Hepatocyte (in vitro differentiated cells): ENCODE measurements around the gene LRRC27. TPM values are rescaled to one million over a fixed set of nuclear protein-coding genes. Genes with fewer than 3 reads are reported as not detected.
A peak's percentile ranks its signal among the peaks of the same experiment; 100 is the strongest.

ENCODE experiments used
- DNase-seq: peaks from one replicate; pipeline ENCODE4 v3.0.0-alpha.2; 2016; ENCODE audit warnings: low spot score
- H2AFZ ChIP-seq: fragments of 200-600 bp; sonication (generic); 2 replicates; pipeline ENCODE4 v1.6.0; 2016; ENCODE audit warnings: antibody characterized with exemption, mild to moderate bottlenecking
- H3K27ac ChIP-seq: fragments of 200-600 bp; sonication (generic); 2 replicates; pipeline ENCODE4 v1.5.1; 2016; ENCODE audit warnings: mild to moderate bottlenecking
- H3K27me3 ChIP-seq: fragments of 200-600 bp; sonication (generic); 2 replicates; pipeline ENCODE4 v1.6.1; 2016
- H3K36me3 ChIP-seq: fragments of 200-600 bp; sonication (generic); replicated peaks from 2 replicates; pipeline ENCODE4 v1.5.1; 2016; ENCODE audit warnings: low read depth; ENCODE audit not compliant: insufficient read depth
- H3K4me1 ChIP-seq: fragments of 200-600 bp; sonication (generic); 2 replicates; pipeline ENCODE4 v1.5.1; 2016; ENCODE audit warnings: mild to moderate bottlenecking, moderate library complexity; ENCODE audit not compliant: insufficient read depth
- H3K4me2 ChIP-seq: fragments of 200-600 bp; sonication (generic); 2 replicates; pipeline ENCODE4 v1.6.0; 2016
- H3K4me3 ChIP-seq: fragments of 200-600 bp; sonication (generic); 2 replicates; pipeline ENCODE4 v1.5.1; 2016; ENCODE audit warnings: mild to moderate bottlenecking
- H3K79me2 ChIP-seq: fragments of 200-600 bp; sonication (generic); 2 replicates; pipeline ENCODE4 v1.6.0; 2017; ENCODE audit warnings: mild to moderate bottlenecking
- H3K9me2 ChIP-seq: fragments of 200-600 bp; sonication (generic); replicated peaks from 2 replicates; pipeline ENCODE4 v1.6.0; 2017; ENCODE audit warnings: mild to moderate bottlenecking; ENCODE audit not compliant: insufficient read depth
- H3K9me3 ChIP-seq: fragments of 200-600 bp; sonication (generic); 2 replicates; pipeline ENCODE4 v1.5.1; 2016; ENCODE audit warnings: low read depth, mild to moderate bottlenecking
- H4K20me1 ChIP-seq: fragments of 200-600 bp; sonication (generic); 2 replicates; pipeline ENCODE4 v1.6.0; 2016; ENCODE audit warnings: mild to moderate bottlenecking; ENCODE audit not compliant: insufficient read depth, poor library complexity, severe bottlenecking
- CTCF ChIP-seq: fragments of 200-600 bp; sonication (generic); IDR thresholded peaks from 2 replicates; pipeline ENCODE4 v1.5.1; 2016; ENCODE audit warnings: antibody characterized with exemption, mild to moderate bottlenecking; ENCODE audit not compliant: poor library complexity
- EZH2 ChIP-seq: fragments of 200-600 bp; sonication (generic); IDR thresholded peaks from 2 replicates; pipeline ENCODE4 v1.6.1; 2016; ENCODE audit warnings: antibody characterized with exemption, mild to moderate bottlenecking, borderline replicate concordance
- EZH2phosphoT487 ChIP-seq: fragments of 200-600 bp; sonication (generic); IDR thresholded peaks from one replicate; pipeline ENCODE4 v1.6.1; 2018; ENCODE audit warnings: antibody characterized with exemption, mild to moderate bottlenecking, low read depth, moderate library complexity; ENCODE audit not compliant: unreplicated experiment, severe bottlenecking
- WGBS: methylation state at CpG from one replicate; pipeline ENCODE4 v1.1.6; 2016; ENCODE audit warnings: low lambda C conversion rate; ENCODE audit errors: missing lambda C conversion rate; 5-methylcytosine and 5-hydroxymethylcytosine counted together
- polyA plus RNA-seq: library from polyadenylated mRNA; unstranded; fragments of >200 nt; fragmentation: Nextera tagmentation; extraction: Ambion mirVana; gene quantifications from 2 replicates; pipeline ENCODE4 v1.2.1, GENCODE V29; 2016
- total RNA-seq: library from RNA; depleted of rRNA; stranded (reverse); fragments of >200 nt; gene quantifications from 2 replicates; pipeline ENCODE4 v1.2.3, GENCODE V29; 2014

Gene LRRC27
- 6.8 and 8.3 TPM in 2 replicates for total RNA-seq
- 7.5 and 7.9 TPM in 2 replicates for polyA plus RNA-seq

GRCh38 chr10:132331601-132332432 lies at the start of gene LRRC27:
Gene LRRC27, plus strand, starts transcription at chr10:132332193. Its CDS starts 1,332 bp downstream, at chr10:132333525.
- Histone ChIP-seq H3K4me2 (peak within 1 kb of the TSS; percentile 92), H2AFZ (peak within 1 kb of the TSS; percentile 81), H3K79me2 (peaks cover 43% of the 10 kb centered on the region), H3K9me3 (no peaks in the 10 kb centered on the region), H3K4me1 (peaks cover 34% of the 10 kb centered on the region), H3K4me3 (peak within 1 kb of the TSS; percentile 99), H3K36me3 (no peaks in the 10 kb centered on the region), H3K27ac (peak within 1 kb of the TSS; percentile 70), H3K27me3 (no peaks in the 10 kb centered on the region), H4K20me1 (no peaks in the 10 kb centered on the region), H3K9me2 (no peaks in the 10 kb centered on the region)
- peak; percentile 99 for DNase-seq
- no peak for TF ChIP-seq EZH2phosphoT487
- no peak for TF ChIP-seq EZH2
- TF ChIP-seq CTCF = no peak
- 2% methylated on average over 23 of the region's 89 CpGs for WGBS

- Histone ChIP-seq H2AFZ (no peak overlapping the region), H3K36me3 (no peaks in the 10 kb centered on the region), H3K27ac (no peak overlapping the region), H3K27me3 (peaks cover 11% of the 10 kb centered on the region), H3K9me2 (no peaks in the 10 kb centered on the region), H3K9me3 (no peaks in the 10 kb centered on the region), H3K4me2 (no peak overlapping the region), H3K4me1 (no peaks in the 10 kb centered on the region), H3K79me2 (no peaks in the 10 kb centered on the region), H3K4me3 (no peak overlapping the region), H4K20me1 (no peaks in the 10 kb centered on the region)
- no peak for DNase-seq
- 71% methylated on average over 34 of the region's 36 CpGs for WGBS
- TF ChIP-seq EZH2 = no peak
- no peak for TF ChIP-seq EZH2phosphoT487
- no peak for TF ChIP-seq CTCF
Observed at GRCh38 chr10:132282667-132283603, 49.1 kb upstream of the LRRC27 start.

GRCh38 chr10:132283604-132284382 lies 48.2 kb upstream of the LRRC27 start:
- no peaks in the 10 kb centered on the region for H3K9me2 ChIP-seq
- no peak overlapping the region for H3K4me3 ChIP-seq
- WGBS = 86% methylated on average over 21 of the region's 24 CpGs
- H3K27ac ChIP-seq = no peak overlapping the region
- no peaks in the 10 kb centered on the region for H3K79me2 ChIP-seq
- H3K4me2 ChIP-seq = no peak overlapping the region
- H3K27me3 ChIP-seq = peaks cover 16% of the 10 kb centered on the region
- TF ChIP-seq EZH2 (no peak), EZH2phosphoT487 (no peak), CTCF (no peak)
- no peaks in the 10 kb centered on the region for H4K20me1 ChIP-seq
- H3K36me3 ChIP-seq = no peaks in the 10 kb centered on the region
- no peaks in the 10 kb centered on the region for H3K9me3 ChIP-seq
- H2AFZ ChIP-seq = no peak overlapping the region
- H3K4me1 ChIP-seq = no peaks in the 10 kb centered on the region
- DNase-seq = peak; percentile 50
